Measurements from ENCODE around the gene ABCB9. TPM values are rescaled to one million over a fixed set of nuclear protein-coding genes. Genes with fewer than 3 reads are reported as not detected.

ABCB9 gene
- total RNA-seq, 4 donors from 2014 or later = 4.9 to 6.8 (median 5.3) TPM

DNA sequence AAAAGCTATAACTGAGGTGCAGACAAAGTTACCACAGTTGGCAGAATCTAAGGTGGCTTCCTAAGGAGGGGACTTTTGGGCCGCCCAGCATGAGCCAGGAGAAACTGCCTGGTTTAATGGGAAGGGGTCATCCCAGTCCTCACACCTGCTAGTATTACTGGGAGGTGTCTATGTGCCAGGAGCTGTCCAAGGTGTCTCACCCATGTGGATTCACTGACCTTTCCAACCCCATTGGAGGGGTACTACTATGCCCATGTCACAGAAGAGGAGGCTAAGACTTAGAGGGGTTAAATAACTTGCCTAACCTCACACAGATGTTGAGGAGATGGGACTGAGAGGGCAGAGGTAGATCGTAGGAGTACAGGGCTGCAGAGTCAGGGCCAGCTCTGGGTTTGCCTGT is 10.2 kb downstream of the ABCB9 start:
- TF ChIP-seq POLR2A (IDR thresholded peaks at IDR 0.05) = no peak
- TF ChIP-seq, protein P1, sequence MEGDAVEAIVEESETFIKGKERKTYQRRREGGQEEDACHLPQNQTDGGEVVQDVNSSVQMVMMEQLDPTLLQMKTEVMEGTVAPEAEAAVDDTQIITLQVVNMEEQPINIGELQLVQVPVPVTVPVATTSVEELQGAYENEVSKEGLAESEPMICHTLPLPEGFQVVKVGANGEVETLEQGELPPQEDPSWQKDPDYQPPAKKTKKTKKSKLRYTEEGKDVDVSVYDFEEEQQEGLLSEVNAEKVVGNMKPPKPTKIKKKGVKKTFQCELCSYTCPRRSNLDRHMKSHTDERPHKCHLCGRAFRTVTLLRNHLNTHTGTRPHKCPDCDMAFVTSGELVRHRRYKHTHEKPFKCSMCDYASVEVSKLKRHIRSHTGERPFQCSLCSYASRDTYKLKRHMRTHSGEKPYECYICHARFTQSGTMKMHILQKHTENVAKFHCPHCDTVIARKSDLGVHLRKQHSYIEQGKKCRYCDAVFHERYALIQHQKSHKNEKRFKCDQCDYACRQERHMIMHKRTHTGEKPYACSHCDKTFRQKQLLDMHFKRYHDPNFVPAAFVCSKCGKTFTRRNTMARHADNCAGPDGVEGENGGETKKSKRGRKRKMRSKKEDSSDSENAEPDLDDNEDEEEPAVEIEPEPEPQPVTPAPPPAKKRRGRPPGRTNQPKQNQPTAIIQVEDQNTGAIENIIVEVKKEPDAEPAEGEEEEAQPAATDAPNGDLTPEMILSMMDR (IDR thresholded peaks at IDR 0.05) = no peak
- Histone ChIP-seq H3K9me3 (no peaks in the 10 kb centered on the region), H3K4me1 (peaks cover 0 to under 1% of the 10 kb centered on the region in 2 donors), H3K4me3 (replicated peaks in 1 of 3) (no peak overlapping the region), H3K27ac (no peak overlapping the region), H3K36me3 (peaks cover 0 to 6% of the 10 kb centered on the region in 2 donors), H3K27me3 (no peaks in the 10 kb centered on the region)
- intact Hi-C loops (cut with DNase I) = no loop called here
- WGBS, 2 donors = 76 to 78% methylated on average over 2 of the region's 2 CpGs
- no peak for DNase-seq

DNA sequence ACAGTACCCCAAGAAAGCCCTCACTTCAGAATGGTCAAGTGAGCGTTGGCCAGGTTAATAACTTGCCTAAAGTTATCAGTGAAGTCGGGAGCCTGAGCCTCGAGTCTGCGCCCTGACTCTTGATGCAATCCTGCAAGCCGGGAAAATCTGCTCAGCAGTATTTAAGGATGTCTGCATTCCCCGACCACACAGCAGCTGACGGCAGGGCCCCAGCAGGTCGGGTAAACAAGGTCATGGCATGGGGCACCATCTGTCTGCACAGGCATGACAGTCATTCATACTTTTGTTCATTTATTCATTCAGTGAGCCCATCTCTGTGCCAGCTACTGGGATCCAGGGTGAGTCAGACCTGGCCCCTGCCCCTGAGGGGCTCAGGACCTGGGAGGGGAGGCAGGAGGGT is 11.1 kb downstream of the ABCB9 start:
- no peak for TF ChIP-seq POLR2A (IDR thresholded peaks at IDR 0.05)
- TF ChIP-seq, protein P1 (IDR thresholded peaks at IDR 0.05) = no peak
- H3K9me3 ChIP-seq = no peaks in the 10 kb centered on the region
- no peak overlapping the region for H3K27ac ChIP-seq
- H3K4me1 ChIP-seq = no peaks in the 10 kb centered on the region
- no peak for DNase-seq
- H3K27me3 ChIP-seq = no peaks in the 10 kb centered on the region
- 78 to 88% methylated on average over 8 of the region's 8 CpGs for WGBS, 2 donors
- H3K36me3 ChIP-seq = peaks cover 0 to 6% of the 10 kb centered on the region in 2 donors
- intact Hi-C loops (cut with DNase I) = no loop called here
- H3K4me3 ChIP-seq (replicated peaks in 1 of 3) = no peak overlapping the region

DNA sequence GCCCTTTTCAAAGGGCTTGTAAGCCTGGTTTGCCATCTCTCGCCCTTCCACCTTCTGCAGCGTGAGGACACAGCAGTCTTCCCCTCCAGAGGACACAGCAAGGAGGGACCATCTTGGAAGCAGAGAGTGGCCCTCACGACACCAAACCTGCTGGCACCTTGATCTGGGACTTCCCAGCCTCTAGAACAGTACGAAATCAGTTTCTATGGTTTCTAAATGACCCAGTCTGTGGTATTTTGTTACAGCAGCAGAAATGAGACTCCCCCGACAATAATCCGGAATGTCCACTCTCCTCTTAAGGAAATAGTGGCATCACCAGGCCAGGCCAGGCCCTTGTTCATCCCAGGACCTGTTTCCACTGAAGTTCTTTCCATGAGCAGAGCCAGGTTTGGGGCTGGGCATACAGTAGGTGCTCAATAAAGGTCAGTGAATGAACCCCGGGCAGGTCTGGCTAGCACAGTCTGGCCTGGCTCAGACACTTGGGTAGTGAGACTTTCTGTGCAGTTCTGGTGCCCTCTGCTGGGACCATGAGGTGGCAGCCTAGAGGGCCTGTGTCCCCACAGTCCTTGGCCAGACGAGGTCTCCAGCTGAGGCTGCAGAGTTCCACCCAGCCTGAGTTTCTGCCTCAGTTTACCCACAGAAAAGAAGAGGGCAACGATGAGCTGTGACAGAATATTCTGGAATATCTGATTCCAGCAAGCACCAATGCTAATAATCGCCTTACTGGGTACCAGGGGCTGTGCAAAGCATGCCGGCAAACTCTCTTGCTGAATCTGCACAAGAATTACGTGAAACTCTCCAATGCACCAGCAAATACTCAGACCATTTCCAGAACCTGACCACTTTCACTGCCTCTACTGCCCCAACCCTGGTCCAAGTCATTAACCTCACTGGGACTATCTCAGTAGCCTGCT is 14.0 kb downstream of the ABCB9 start:
- TF ChIP-seq, protein P1 (IDR thresholded peaks at IDR 0.05) = peak; percentile 49 to 95 (median 91)
- TF ChIP-seq POLR2A (IDR thresholded peaks at IDR 0.05) = no peak
- Histone ChIP-seq H3K36me3 (no peaks in the 10 kb centered on the region), H3K27me3 (no peaks in the 10 kb centered on the region), H3K9me3 (no peaks in the 10 kb centered on the region), H3K4me1 (peaks cover 0 to 4% of the 10 kb centered on the region in 2 donors), H3K4me3 (replicated peaks in 1 of 3) (no peak overlapping the region), H3K27ac (no peak overlapping the region)
- 72 to 89% methylated on average over 8 to 12 of the region's 12 CpGs for WGBS, 2 donors
- intact Hi-C loops (cut with DNase I) = loop anchor here (2.0 to 5.0 kb wide), 2 partner anchors 93 to 155 kb away; no protein-coding TSS in a partner anchor
- DNase-seq = peak; percentile 77 to 80

DNA sequence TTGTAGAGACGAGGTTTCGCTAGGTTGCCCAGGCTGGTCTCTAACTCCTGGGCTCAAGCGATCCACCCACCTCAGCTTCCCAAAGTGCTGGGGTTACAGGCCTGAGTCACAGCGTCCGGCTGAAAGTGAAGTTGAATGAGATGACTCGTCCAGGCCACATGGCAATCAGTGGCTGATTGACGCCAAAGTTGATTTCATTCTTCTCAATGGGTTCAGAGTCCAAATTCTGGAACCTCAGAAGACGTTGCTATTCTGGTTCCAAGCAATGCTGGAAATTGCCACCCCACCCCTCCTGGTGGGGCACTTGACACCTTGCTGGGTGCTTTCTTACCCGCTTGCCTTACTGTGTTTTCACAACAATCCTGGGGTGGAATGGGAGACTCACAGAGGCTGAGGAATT is 14.9 kb downstream of the ABCB9 start:
- intact Hi-C loops (cut with DNase I) = loop anchor here (2.0 to 5.0 kb wide), 2 partner anchors 93 to 154 kb away; no protein-coding TSS in a partner anchor
- Histone ChIP-seq H3K4me3 (replicated peaks in 1 of 3) (no peak overlapping the region), H3K27ac (no peak overlapping the region), H3K36me3 (no peaks in the 10 kb centered on the region), H3K27me3 (no peaks in the 10 kb centered on the region), H3K4me1 (peaks cover 0 to 12% of the 10 kb centered on the region in 2 donors), H3K9me3 (no peaks in the 10 kb centered on the region)
- WGBS, 2 donors = 93 to 95% methylated on average over 8 to 9 of the region's 9 CpGs
- no peak for DNase-seq
- TF ChIP-seq, protein P1 (IDR thresholded peaks at IDR 0.05) = no peak
- no peak for TF ChIP-seq POLR2A (IDR thresholded peaks at IDR 0.05)
